Endothelial cell of umbilical vein (primary cell): ENCODE results near the gene MCTP1. TPM values are rescaled to one million over a fixed set of nuclear protein-coding genes. Genes with fewer than 3 reads are reported as not detected.

Experiments
- BruUV-seq: library from RNA; stranded (reverse); fragments of 400-500 nt; replicated peaks from 2 replicates; lab custom pipeline; 2021; lab: Mats Ljungman, UMichigan
- CTCF ChIA-PET: fragments of 300-600, 350-600 bp; sonication (Branson Sonifier 250); formaldehyde crosslinking; loops from one replicate; lab custom pipeline; 2021; ENCODE audit warnings: antibody characterized with exemption, inconsistent platforms; lab: Charles Lee
- POLR2A ChIA-PET: fragments of 300-600, 350-600 bp; sonication (Branson Sonifier 250); formaldehyde crosslinking; loops from one replicate; lab custom pipeline; 2021; ENCODE audit warnings: antibody characterized with exemption, inconsistent platforms; lab: Charles Lee
- DNase-seq: peaks from one replicate; pipeline ENCODE4 v3.0.0-alpha.2; 2011; ENCODE audit warnings: low read depth, low spot score
- FAIRE-seq: peaks from 2 replicates; lab custom pipeline; 2011; peaks lifted over from hg19 to GRCh38; lab: Jason Lieb, UNC
- H2AFZ ChIP-seq: 2 replicates; pipeline ENCODE4 v1.6.0; 2012; ENCODE audit warnings: low read depth, low read length, control low read depth, inconsistent platforms
- H3K27ac ChIP-seq: 2 replicates; pipeline ENCODE4 v1.5.1; 2011; ENCODE audit warnings: low read depth, mild to moderate bottlenecking, control low read depth, low read length, moderate library complexity; ENCODE audit not compliant: insufficient read depth
- H3K27me3 ChIP-seq, 2 experiments: 2 replicates each; pipeline versions ENCODE4 v1.6.0 to v1.6.1; 2011; ENCODE audit warnings: low read length in 2 of 2, mixed read lengths in 1 of 2; ENCODE audit not compliant: control insufficient read depth in 2 of 2, insufficient read depth in 2 of 2
- H3K36me3 ChIP-seq, 2 experiments: 2 replicates in 1 of 2; 3 replicates in 1 of 2; pipeline ENCODE4 v1.5.1; 2011; ENCODE audit warnings: low read length in 2 of 2, mild to moderate bottlenecking in 1 of 2, moderate library complexity in 1 of 2; ENCODE audit not compliant: control insufficient read depth in 2 of 2, insufficient read depth in 2 of 2; ENCODE audit errors: extremely low read depth in 1 of 2
- H3K4me1 ChIP-seq: 3 replicates; pipeline ENCODE4 v1.5.1; 2011; ENCODE audit warnings: mild to moderate bottlenecking, low read length; ENCODE audit not compliant: control insufficient read depth, insufficient read depth; ENCODE audit errors: extremely low read depth
- H3K4me2 ChIP-seq: 2 replicates; pipeline ENCODE4 v1.6.1; 2011; ENCODE audit warnings: low read length, control low read depth, mixed read lengths; ENCODE audit not compliant: insufficient read depth
- H3K4me3 ChIP-seq, 3 experiments: fragments of 200-600 bp in 1 of 3; sonication (generic), shearing (Covaris generic) in 1 of 3; replicated peaks in 1 of 3; 2 replicates each; pipeline ENCODE4 v1.5.1; 2011 to 2016; ENCODE audit warnings: control low read depth in 3 of 3, low read length in 3 of 3, mild to moderate bottlenecking in 2 of 3, inconsistent platforms in 1 of 3, low read depth in 1 of 3, moderate library complexity in 1 of 3; ENCODE audit not compliant: insufficient read depth in 1 of 3
- H3K79me2 ChIP-seq: 2 replicates; pipeline ENCODE4 v1.6.0; 2012; ENCODE audit warnings: low read length, inconsistent platforms; ENCODE audit not compliant: control insufficient read depth, insufficient read depth
- H3K9ac ChIP-seq: replicated peaks from 2 replicates; pipeline ENCODE3; 2011; ENCODE audit warnings: low read length, control low read depth; ENCODE audit not compliant: insufficient read depth; ENCODE audit errors: extremely low read depth
- H3K9me1 ChIP-seq: replicated peaks from 3 replicates; pipeline ENCODE4 v1.6.0; 2011; ENCODE audit warnings: mild to moderate bottlenecking, low read length; ENCODE audit not compliant: control insufficient read depth, insufficient read depth; ENCODE audit errors: extremely low read depth
- H3K9me3 ChIP-seq: replicated peaks from 2 replicates; pipeline ENCODE4 v1.5.1; 2012; ENCODE audit warnings: low read length, inconsistent platforms; ENCODE audit not compliant: control insufficient read depth, insufficient read depth
- H4K20me1 ChIP-seq: replicated peaks from 2 replicates; pipeline ENCODE3; 2011; ENCODE audit warnings: mild to moderate bottlenecking, low read length; ENCODE audit not compliant: control insufficient read depth, insufficient read depth; ENCODE audit errors: extremely low read depth
- CTCF ChIP-seq, 2 donors: IDR thresholded peaks; 1 replicate in 1 of 2; 2 replicates in 1 of 2; pipeline ENCODE4 v1.5.1; 2011; ENCODE audit warnings: low read length in 2 of 2, mild to moderate bottlenecking in 2 of 2, moderate library complexity in 2 of 2, control low read depth in 1 of 2, inconsistent platforms in 1 of 2, low read depth in 1 of 2; ENCODE audit not compliant: insufficient read depth in 1 of 2; ENCODE audit errors: extremely low read depth in 1 of 2
- EZH2 ChIP-seq: IDR thresholded peaks from 2 replicates; pipeline ENCODE4 v1.6.1; 2012; ENCODE audit warnings: borderline replicate concordance, low read depth, mild to moderate bottlenecking, moderate library complexity, low read length, inconsistent platforms; ENCODE audit not compliant: severe bottlenecking
- FOS ChIP-seq: IDR thresholded peaks from 2 replicates; pipeline ENCODE4 v1.6.1; 2011; ENCODE audit warnings: mild to moderate bottlenecking, low read length, moderate library complexity, borderline replicate concordance; ENCODE audit not compliant: insufficient read depth
- GATA2 ChIP-seq: IDR thresholded peaks from 2 replicates; pipeline ENCODE4 v1.7.0; 2011; ENCODE audit warnings: low read depth, mild to moderate bottlenecking, moderate library complexity, mixed read lengths, low read length; ENCODE audit not compliant: insufficient read length, insufficient read depth
- JUN ChIP-seq: IDR thresholded peaks from 2 replicates; pipeline ENCODE4 v1.6.1; 2011; ENCODE audit warnings: borderline replicate concordance, low read depth; ENCODE audit not compliant: insufficient read length, insufficient read depth
- MAX ChIP-seq: IDR thresholded peaks from 2 replicates; pipeline ENCODE4 v1.6.1; 2011; ENCODE audit not compliant: insufficient read depth, insufficient read length
- MYC ChIP-seq: IDR thresholded peaks from one replicate; pipeline ENCODE4 v1.6.1; 2011; ENCODE audit warnings: mild to moderate bottlenecking, low read depth, low read length
- POLR2A ChIP-seq: IDR thresholded peaks from 2 replicates; pipeline ENCODE4 v1.6.1; 2012; ENCODE audit warnings: low read depth, mild to moderate bottlenecking, control low read depth, low read length
- POLR2AphosphoS5 ChIP-seq: IDR thresholded peaks from 2 replicates; pipeline ENCODE4 v1.6.1; 2012; ENCODE audit warnings: low read depth, mild to moderate bottlenecking, control low read depth, low read length, moderate library complexity; ENCODE audit not compliant: insufficient read depth
- dilution Hi-C: fragments of 300-500 bp; cut with MboI; formaldehyde crosslinking; loops from one replicate; pipeline ENCODE4 v1.15.0; 2019; ENCODE audit warnings: low sequenced_read_pairs; ENCODE audit not compliant: extremely low pct_ligation_motif_present
- intact Hi-C: fragments of 100-400 bp; cut with micrococcal nuclease; formaldehyde crosslinking; loops from one replicate; pipeline ENCODE4 v1.10.0; 2022
- polyA plus RNA-seq, 4 experiments: library from polyadenylated mRNA; depleted of rRNA in 3 of 4; stranded (reverse) in 3 of 4; unstranded in 1 of 4; fragments of >200 nt; gene quantifications; 2 replicates each; pipeline versions ENCODE4 v1.2.1 to v1.2.3, GENCODE V29; 2011 to 2012; ENCODE audit warnings: missing spikeins in 1 of 4
- total RNA-seq: library from RNA; stranded (reverse); gene quantifications from 2 replicates; pipeline ENCODE4 v1.2.3, GENCODE V29; 2021

Gene MCTP1
- total and polyA plus RNA-seq, 2 donors (not counting 3 experiments of a cell fraction or from before 2014, with no cell fraction given), result 79.3 to 203 TPM

- no peak for DNase-seq
- H3K36me3 ChIP-seq, result no peaks in the 10 kb centered on the region
- no peaks in the 10 kb centered on the region for H3K9me3 ChIP-seq
- H3K79me2 ChIP-seq, result no peaks in the 10 kb centered on the region
- H3K9me1 ChIP-seq, result no peaks in the 10 kb centered on the region
- no peak overlapping the region for H3K9ac ChIP-seq
- CTCF ChIA-PET, result interaction anchor here (1.7 kb wide), 1 partner anchor 44 kb away, joined by 7 read pairs; no protein-coding TSS in a partner anchor
- BruUV-seq, result no TSS peak
- H3K4me1 ChIP-seq, result peaks cover 15% of the 10 kb centered on the region
- FAIRE-seq, result no peak
- no peak overlapping the region for H3K27ac ChIP-seq
- H2AFZ ChIP-seq, result no peak overlapping the region
- no peak overlapping the region for H3K4me3 ChIP-seq
- H3K4me2 ChIP-seq, result no peak overlapping the region
- H4K20me1 ChIP-seq, result no peaks in the 10 kb centered on the region
- dilution Hi-C loops (no loop called here), intact Hi-C loops (loop anchor here (5.0 kb wide), 1 partner anchor 582 kb away; a partner anchor contains a TSS)
- POLR2A ChIA-PET, result no interaction called here
- H3K27me3 ChIP-seq, result no peaks in the 10 kb centered on the region
- no peak for TF ChIP-seq MAX
- no peak for TF ChIP-seq MYC
- TF ChIP-seq JUN, result no peak
- no peak for TF ChIP-seq CTCF (IDR thresholded peaks at IDR 0.05; ENCODE audit: extremely low read depth in 1 of 2, insufficient read depth in 1 of 2, low read depth in 1 of 2, low read length in 2 of 2)
- no peak for TF ChIP-seq POLR2A
- TF ChIP-seq GATA2, result no peak
- TF ChIP-seq FOS, result no peak
- TF ChIP-seq EZH2, result no peak
- no peak for TF ChIP-seq POLR2AphosphoS5
Observed at GRCh38 chr5:94694671-94695070, 590.2 kb downstream of the MCTP1 start.
